DOHH2 (cell line): Measurements from ENCODE around the gene SMAD4.
A peak's percentile ranks its signal among the peaks of the same experiment; 100 is the strongest.

Source experiments
- H3F3A ChIP-seq: fragments of 200-600 bp; sonication (generic), shearing (Covaris generic); 2 replicates; pipeline ENCODE4 v1.6.0; 2016; ENCODE audit warnings: antibody characterized with exemption, mild to moderate bottlenecking; ENCODE audit not compliant: control insufficient read depth, insufficient read depth
- H3K27ac ChIP-seq: fragments of 200-600 bp; sonication (generic); 2 replicates; pipeline ENCODE4 v1.5.1; 2014; ENCODE audit warnings: low read depth, mild to moderate bottlenecking, low read length, moderate library complexity
- H3K27me3 ChIP-seq: fragments of 200-600 bp; sonication (generic); 2 replicates; pipeline ENCODE4 v1.6.1; 2014; ENCODE audit warnings: mild to moderate bottlenecking, low read length, mixed read lengths; ENCODE audit not compliant: control insufficient read depth
- H3K36me3 ChIP-seq: fragments of 200-600 bp; sonication (generic); 2 replicates; pipeline ENCODE4 v1.6.1; 2014; ENCODE audit warnings: mild to moderate bottlenecking, low read length, moderate library complexity, mixed read lengths; ENCODE audit not compliant: control insufficient read depth
- H3K4me1 ChIP-seq: fragments of 200-600 bp; sonication (generic); 2 replicates; pipeline ENCODE4 v1.6.1; 2014; ENCODE audit warnings: mild to moderate bottlenecking, low read length, mixed read lengths; ENCODE audit not compliant: control insufficient read depth
- H3K4me2 ChIP-seq: fragments of 200-600 bp; sonication (generic); 2 replicates; pipeline ENCODE4 v1.6.0; 2014; ENCODE audit warnings: mild to moderate bottlenecking, low read length, moderate library complexity
- H3K4me3 ChIP-seq: fragments of 200-600 bp; sonication (generic); 2 replicates; pipeline ENCODE4 v1.5.1; 2014; ENCODE audit warnings: mild to moderate bottlenecking, low read length, mixed read lengths
- H3K79me2 ChIP-seq: fragments of 200-600 bp; sonication (generic); 2 replicates; pipeline ENCODE4 v1.6.1; 2014; ENCODE audit warnings: mild to moderate bottlenecking, low read length, mixed read lengths; ENCODE audit not compliant: control insufficient read depth
- H3K9me2 ChIP-seq: fragments of 200-600 bp; sonication (generic); replicated peaks from 2 replicates; pipeline ENCODE4 v1.6.1; 2014; ENCODE audit warnings: mild to moderate bottlenecking, low read length, mixed read lengths; ENCODE audit not compliant: control insufficient read depth
- H3K9me3 ChIP-seq: fragments of 200-600 bp; sonication (generic); 2 replicates; pipeline ENCODE4 v1.6.1; 2014; ENCODE audit warnings: antibody characterized with exemption, low read length, mixed read lengths; ENCODE audit not compliant: control insufficient read depth, insufficient read depth
- H4K20me1 ChIP-seq: fragments of 200-600 bp; sonication (generic); 2 replicates; pipeline ENCODE4 v1.6.0; 2014; ENCODE audit warnings: low read depth, mild to moderate bottlenecking, antibody characterized with exemption, low read length, moderate library complexity; ENCODE audit not compliant: control insufficient read depth, insufficient read depth
- CTCF ChIP-seq: fragments of 200-600 bp; sonication (generic); IDR thresholded peaks from one replicate; pipeline ENCODE4 v1.5.1; 2014; ENCODE audit warnings: antibody characterized with exemption, mild to moderate bottlenecking, low read depth, low read length; ENCODE audit not compliant: poor library complexity, severe bottlenecking
- EZH2phosphoT487 ChIP-seq: fragments of 200-600 bp; sonication (generic); IDR thresholded peaks from 2 replicates; pipeline ENCODE4 v1.6.1; 2017; ENCODE audit warnings: borderline replicate concordance, mild to moderate bottlenecking, antibody characterized with exemption, low read length, moderate library complexity, mixed read lengths

SMAD4 gene

DNA sequence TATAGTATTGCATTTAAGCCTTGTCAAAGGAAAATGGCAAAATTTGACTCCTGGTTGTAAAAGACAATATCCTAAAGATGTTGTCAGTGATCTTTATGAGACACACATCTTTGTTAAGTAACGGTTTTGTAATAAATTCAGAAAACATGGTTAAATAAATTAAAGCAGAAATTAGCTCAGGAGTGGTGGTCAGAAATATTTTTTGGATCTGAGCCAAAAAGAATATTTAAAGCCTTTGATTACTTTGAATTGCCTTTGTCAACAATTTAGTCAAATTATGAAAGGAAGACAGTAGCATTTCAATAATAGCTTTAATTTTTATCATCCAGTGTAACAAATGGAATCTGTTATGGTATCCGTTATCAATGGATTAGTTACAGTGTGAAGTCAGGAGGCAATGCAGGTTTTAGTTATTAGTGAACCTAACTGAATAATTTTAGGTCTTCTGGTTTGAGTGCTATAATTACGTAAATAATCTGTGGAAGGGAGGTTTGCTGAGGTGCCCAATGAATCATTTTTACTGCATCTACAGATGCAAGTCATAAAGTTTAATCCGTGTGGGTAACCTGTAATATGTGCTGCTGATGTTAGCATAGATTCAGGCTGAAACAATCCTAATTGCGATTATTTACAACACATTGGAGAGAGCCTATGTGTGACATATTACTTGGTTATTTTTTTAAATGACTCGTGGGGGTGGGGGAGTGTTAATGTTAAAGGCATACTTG is 42.7 kb downstream of the SMAD4 start:
- TF ChIP-seq CTCF (no peak), EZH2phosphoT487 (no peak)
- Histone ChIP-seq H3K4me2 (no peak overlapping the region), H3F3A (peaks cover 2% of the 10 kb centered on the region; the same call in 1 of the 2 replicates), H3K4me1 (peaks cover 22% of the 10 kb centered on the region), H3K27me3 (no peaks in the 10 kb centered on the region), H3K27ac (no peak overlapping the region), H3K9me2 (no peaks in the 10 kb centered on the region), H3K79me2 (peaks cover 22% of the 10 kb centered on the region), H3K9me3 (no peaks in the 10 kb centered on the region), H3K4me3 (no peak overlapping the region), H3K36me3 (peaks cover 80% of the 10 kb centered on the region), H4K20me1 (peaks cover 16% of the 10 kb centered on the region)

DNA sequence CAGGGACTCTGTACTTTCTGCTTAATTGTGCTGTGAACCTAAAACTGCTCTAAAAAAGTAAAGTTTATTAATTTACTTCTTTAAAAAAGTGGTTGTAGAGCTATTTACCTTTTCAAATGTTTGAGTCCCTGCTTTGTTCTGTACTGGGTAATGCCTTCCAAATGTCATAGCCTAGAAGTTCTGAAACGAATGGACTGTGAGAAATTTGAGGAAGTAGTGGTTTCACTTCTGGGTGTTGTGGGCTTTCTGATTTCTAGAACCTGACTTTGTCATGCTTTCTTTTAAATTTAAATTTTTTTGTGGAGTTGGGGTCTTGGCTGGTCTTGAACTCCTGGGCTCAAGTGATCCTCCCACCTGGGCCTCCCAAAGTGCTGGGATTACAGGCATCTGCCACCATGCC is 44.6 kb downstream of the SMAD4 start:
- peaks cover 16% of the 10 kb centered on the region for H4K20me1 ChIP-seq
- peaks cover 81% of the 10 kb centered on the region for H3K36me3 ChIP-seq
- no peaks in the 10 kb centered on the region for H3K9me2 ChIP-seq
- peak overlapping the region; percentile 33 for H3K4me2 ChIP-seq
- no peak overlapping the region for H3K27ac ChIP-seq
- H3K4me1 ChIP-seq = peaks cover 22% of the 10 kb centered on the region
- H3K27me3 ChIP-seq = no peaks in the 10 kb centered on the region
- H3F3A ChIP-seq = peaks cover 2% of the 10 kb centered on the region; the same call in 1 of the 2 replicates
- H3K9me3 ChIP-seq = no peaks in the 10 kb centered on the region
- no peak for TF ChIP-seq CTCF
- no peak for TF ChIP-seq EZH2phosphoT487
- H3K79me2 ChIP-seq = peaks cover 22% of the 10 kb centered on the region
- no peak overlapping the region for H3K4me3 ChIP-seq

DNA sequence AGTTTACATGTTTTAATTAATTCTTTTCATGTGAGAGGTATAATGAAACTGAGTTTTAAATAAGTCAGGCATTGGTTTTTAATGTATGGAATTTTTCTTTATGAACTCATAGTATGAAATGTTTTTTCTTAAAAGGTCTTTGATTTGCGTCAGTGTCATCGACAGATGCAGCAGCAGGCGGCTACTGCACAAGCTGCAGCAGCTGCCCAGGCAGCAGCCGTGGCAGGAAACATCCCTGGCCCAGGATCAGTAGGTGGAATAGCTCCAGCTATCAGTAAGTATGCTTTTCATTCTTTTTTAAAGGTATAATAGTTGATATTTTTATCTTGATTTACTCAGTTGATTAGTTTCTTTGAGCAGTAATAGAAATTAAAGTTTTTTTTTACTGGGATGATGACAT is 46.5 kb downstream of the SMAD4 start:
- Histone ChIP-seq H3K79me2 (peaks cover 22% of the 10 kb centered on the region), H4K20me1 (peaks cover 16% of the 10 kb centered on the region), H3K4me2 (no peak overlapping the region), H3K27ac (no peak overlapping the region), H3K27me3 (no peaks in the 10 kb centered on the region), H3K4me1 (peaks cover 22% of the 10 kb centered on the region), H3K9me2 (no peaks in the 10 kb centered on the region), H3F3A (peaks cover 2% of the 10 kb centered on the region; the same call in 1 of the 2 replicates), H3K36me3 (peaks cover 83% of the 10 kb centered on the region), H3K9me3 (no peaks in the 10 kb centered on the region), H3K4me3 (no peak overlapping the region)
- TF ChIP-seq CTCF (no peak), EZH2phosphoT487 (no peak)
